Measurements from ENCODE around the gene ADH4. TPM values are rescaled to one million over a fixed set of nuclear protein-coding genes. Genes with fewer than 3 reads are reported as not detected.

Gene ADH4
- total RNA-seq, 1 experiment from 2014 or later, result not detected

DNA sequence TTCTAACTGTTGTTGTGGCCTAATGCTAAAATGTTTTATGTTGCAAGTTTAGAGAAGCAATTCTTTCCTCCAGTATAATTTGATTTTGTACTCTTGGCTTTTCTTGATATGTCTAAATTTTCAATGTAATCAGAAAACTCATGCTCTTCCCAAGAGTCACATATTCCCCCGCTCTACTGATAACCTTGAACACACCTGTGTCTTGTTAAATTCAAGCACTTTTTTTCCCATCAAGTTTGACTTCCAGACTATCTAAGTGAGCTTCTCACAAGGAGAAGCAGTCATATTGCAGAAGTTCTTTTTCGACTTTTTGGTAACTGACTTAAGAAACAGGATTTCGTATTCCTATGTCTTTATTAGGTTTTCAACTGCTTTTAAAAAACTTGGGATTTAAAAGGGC is 7.4 kb upstream of the ADH4 start:
- H3K4me1 Mint-ChIP-seq (ENCODE audit: insufficient read depth, unreplicated experiment), result no peaks in the 10 kb centered on the region
- H3K27me3 Mint-ChIP-seq (ENCODE audit: insufficient read depth, unreplicated experiment), result no peaks in the 10 kb centered on the region
- H3K36me3 Mint-ChIP-seq (ENCODE audit: insufficient read depth, unreplicated experiment), result peaks cover 6% of the 10 kb centered on the region
- BruUV-seq (replicated peaks), result no TSS peak
- no peak overlapping the region for H3K27ac Mint-ChIP-seq (ENCODE audit: low read depth, unreplicated experiment)
- no peak for TF ChIP-seq CTCF (IDR thresholded peaks at IDR 0.05; ENCODE audit: unreplicated experiment)
- peaks cover 8% of the 10 kb centered on the region for H3K9me3 Mint-ChIP-seq (ENCODE audit: unreplicated experiment)
- ChIA-PET POLR2A (no interaction called here), CTCF (interaction anchor here (0.7 to 1.8 kb wide), 2 partner anchors 9 to 34 kb away, joined by 5 read pairs; no protein-coding TSS in a partner anchor)
- intact Hi-C loops (cut with micrococcal nuclease), result no loop called here
- H3K4me3 Mint-ChIP-seq (ENCODE audit: unreplicated experiment), result no peak overlapping the region
- DNase-seq (ENCODE audit: unreplicated experiment), result no peak

GRCh38 chr4:99149426-99150019 is 5.4 kb upstream of the ADH4 start:
- POLR2A ChIA-PET, result interaction anchor here (1.1 kb wide), 1 partner anchor 10 kb away, joined by 4 read pairs; no protein-coding TSS in a partner anchor
- H3K27me3 Mint-ChIP-seq (ENCODE audit: insufficient read depth, unreplicated experiment), result no peaks in the 10 kb centered on the region
- CTCF ChIA-PET, result interaction anchor here (1.4 kb wide), 1 partner anchor 11 kb away, joined by 3 read pairs; no protein-coding TSS in a partner anchor
- H3K4me1 Mint-ChIP-seq (ENCODE audit: insufficient read depth, unreplicated experiment), result peaks cover 2% of the 10 kb centered on the region
- no peak overlapping the region for H3K27ac Mint-ChIP-seq (ENCODE audit: low read depth, unreplicated experiment)
- no peak overlapping the region for H3K4me3 Mint-ChIP-seq (ENCODE audit: unreplicated experiment)
- intact Hi-C loops (cut with micrococcal nuclease), result no loop called here
- no TSS peak for BruUV-seq (replicated peaks)
- peaks cover 6% of the 10 kb centered on the region for H3K36me3 Mint-ChIP-seq (ENCODE audit: insufficient read depth, unreplicated experiment)
- peaks cover 8% of the 10 kb centered on the region for H3K9me3 Mint-ChIP-seq (ENCODE audit: unreplicated experiment)
- DNase-seq (ENCODE audit: unreplicated experiment), result no peak
- no peak for TF ChIP-seq CTCF (IDR thresholded peaks at IDR 0.05; ENCODE audit: unreplicated experiment)

DNA sequence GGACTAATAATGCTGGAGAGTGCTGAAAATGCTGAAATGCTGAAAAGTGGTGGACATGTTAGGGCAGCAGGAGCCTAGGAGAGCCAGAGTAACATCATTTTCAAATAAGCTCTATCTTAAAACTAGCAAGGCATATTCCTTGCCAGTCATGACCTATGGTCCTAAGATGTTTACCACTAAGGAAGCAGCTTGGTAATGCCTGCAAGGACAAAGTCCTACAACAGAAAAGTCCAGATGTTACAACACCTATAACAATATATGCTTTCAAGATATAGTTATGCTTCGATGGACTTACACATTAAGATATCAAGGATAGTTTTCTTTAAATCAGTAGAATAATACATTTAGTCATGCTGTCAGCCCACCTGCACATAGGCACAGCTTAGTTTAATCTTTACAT is 4.5 kb upstream of the ADH4 start:
- Mint-ChIP-seq H3K27ac (ENCODE audit: low read depth, unreplicated experiment) (no peak overlapping the region), H3K27me3 (ENCODE audit: insufficient read depth, unreplicated experiment) (no peaks in the 10 kb centered on the region), H3K9me3 (ENCODE audit: unreplicated experiment) (peaks cover 8% of the 10 kb centered on the region), H3K4me1 (ENCODE audit: insufficient read depth, unreplicated experiment) (peaks cover 9% of the 10 kb centered on the region), H3K36me3 (ENCODE audit: insufficient read depth, unreplicated experiment) (peaks cover 6% of the 10 kb centered on the region), H3K4me3 (ENCODE audit: unreplicated experiment) (no peak overlapping the region)
- intact Hi-C loops (cut with micrococcal nuclease), result no loop called here
- no peak for TF ChIP-seq CTCF (IDR thresholded peaks at IDR 0.05; ENCODE audit: unreplicated experiment)
- POLR2A ChIA-PET, result no interaction called here
- BruUV-seq (replicated peaks), result no TSS peak
- CTCF ChIA-PET, result interaction anchor here (0.8 to 1.4 kb wide), 2 partner anchors 12 to 53 kb away, joined by 3 read pairs; no protein-coding TSS in a partner anchor
- DNase-seq (ENCODE audit: unreplicated experiment), result no peak

GRCh38 chr4:99144587-99144986 is 490 bp upstream of the ADH4 start:
- H3K4me1 Mint-ChIP-seq (ENCODE audit: insufficient read depth, unreplicated experiment), result peaks cover 9% of the 10 kb centered on the region
- no peak for TF ChIP-seq CTCF (IDR thresholded peaks at IDR 0.05; ENCODE audit: unreplicated experiment)
- no peaks in the 10 kb centered on the region for H3K9me3 Mint-ChIP-seq (ENCODE audit: unreplicated experiment)
- intact Hi-C loops (cut with micrococcal nuclease), result no loop called here
- no peaks in the 10 kb centered on the region for H3K27me3 Mint-ChIP-seq (ENCODE audit: insufficient read depth, unreplicated experiment)
- ChIA-PET POLR2A (interaction anchor here (1.2 kb wide), 1 partner anchor 12 kb away, joined by 6 read pairs; no protein-coding TSS in a partner anchor), CTCF (interaction anchor here (0.6 to 1.3 kb wide), 5 partner anchors 14 to 319 kb away, joined by 3 to 5 read pairs (median 4); no protein-coding TSS in a partner anchor)
- H3K36me3 Mint-ChIP-seq (ENCODE audit: insufficient read depth, unreplicated experiment), result no peaks in the 10 kb centered on the region
- BruUV-seq (replicated peaks), result no TSS peak
- DNase-seq (ENCODE audit: unreplicated experiment), result no peak
- H3K4me3 Mint-ChIP-seq (ENCODE audit: unreplicated experiment), result no peak overlapping the region
- H3K27ac Mint-ChIP-seq (ENCODE audit: low read depth, unreplicated experiment), result no peak overlapping the region

Measured in MCF 10A (cell line).